HG03460 (cell line): Measurements from ENCODE around the gene LRRC58.
"Not testable (repeated sequence)": the region's sequence is repeated elsewhere in the genome, so short reads cannot be mapped to it uniquely, and the experiment has no call there.

Experiments
- ATAC-seq: cut with Tn5 transposase; IDR thresholded peaks from one replicate; pipeline ENCODE4 v1.9.1; 2021; ENCODE audit not compliant: unreplicated experiment

The LRRC58 gene

DNA sequence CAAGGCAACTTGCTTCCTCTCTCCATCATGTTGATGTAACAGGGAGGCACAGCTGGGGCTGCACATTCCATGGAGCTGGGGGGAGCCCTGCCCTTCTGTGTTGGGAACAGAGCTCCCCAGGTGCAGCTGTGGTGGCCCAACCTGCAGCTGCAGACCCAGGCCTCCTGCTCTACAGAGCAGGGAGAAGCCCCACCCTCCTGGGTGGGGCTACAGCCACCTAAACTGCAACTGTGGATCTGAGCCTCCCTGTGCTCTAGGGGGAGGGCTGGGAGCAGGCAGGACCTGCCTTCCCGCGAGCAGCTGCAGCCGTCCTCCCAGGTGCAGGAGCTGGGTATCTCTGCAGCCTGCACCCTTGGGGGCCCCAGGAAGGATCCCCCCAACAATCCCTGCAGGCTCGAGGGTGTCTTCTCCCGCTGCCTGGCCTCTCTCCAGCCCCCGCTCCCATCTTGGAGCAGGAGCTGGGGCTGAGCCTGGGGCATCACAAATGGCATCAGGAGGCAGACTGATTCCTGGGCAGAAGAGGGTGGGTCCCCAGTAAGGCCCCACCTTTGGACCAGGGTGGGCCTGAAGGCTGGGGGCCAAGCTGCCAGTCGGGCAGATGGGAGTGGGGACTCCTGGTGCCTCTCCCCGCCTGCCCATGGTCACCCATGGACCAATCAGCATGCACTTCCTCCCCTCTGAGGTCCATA, 7.4 kb downstream of the LRRC58 start:
- no peak for ATAC-seq

DNA sequence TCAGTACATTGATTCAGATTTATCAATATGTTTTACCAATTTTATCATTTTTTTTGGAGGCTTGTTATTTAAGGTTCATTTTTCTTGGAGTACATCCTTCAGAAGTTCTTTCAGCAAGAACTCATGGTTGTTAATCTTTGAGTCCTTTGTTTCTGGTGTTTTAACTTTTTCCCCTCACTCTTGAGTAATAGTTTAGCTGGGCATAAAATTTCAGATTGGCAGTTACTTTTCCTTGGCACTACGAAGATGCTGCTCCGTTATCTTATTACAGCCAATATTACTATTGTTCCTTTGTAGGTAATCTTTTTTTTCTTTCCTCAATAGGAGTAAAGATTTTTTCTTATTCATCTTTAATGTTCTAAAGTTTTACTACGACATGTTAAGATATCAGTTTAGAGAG, 9.8 kb downstream of the LRRC58 start:
- no peak for ATAC-seq

DNA sequence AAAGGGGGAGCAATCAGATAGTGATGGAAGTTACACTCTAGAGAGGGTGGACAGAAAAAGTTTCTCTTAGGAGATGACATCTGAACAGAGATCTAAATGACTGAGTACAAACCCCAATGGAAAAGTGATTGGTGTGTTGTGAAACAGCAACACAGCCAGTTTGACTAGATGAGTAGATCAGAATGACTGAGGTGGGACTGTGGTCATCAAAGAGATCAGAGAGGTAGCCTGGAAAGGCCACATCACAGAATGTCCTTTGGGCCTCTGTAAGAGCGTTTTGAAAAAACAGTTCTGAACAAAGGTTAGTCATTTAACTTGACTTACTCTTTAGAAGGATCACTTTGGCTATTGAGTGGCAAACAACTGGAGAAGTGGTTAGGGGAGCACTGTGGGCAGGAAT, 10.6 kb downstream of the LRRC58 start:
- no peak for ATAC-seq

DNA sequence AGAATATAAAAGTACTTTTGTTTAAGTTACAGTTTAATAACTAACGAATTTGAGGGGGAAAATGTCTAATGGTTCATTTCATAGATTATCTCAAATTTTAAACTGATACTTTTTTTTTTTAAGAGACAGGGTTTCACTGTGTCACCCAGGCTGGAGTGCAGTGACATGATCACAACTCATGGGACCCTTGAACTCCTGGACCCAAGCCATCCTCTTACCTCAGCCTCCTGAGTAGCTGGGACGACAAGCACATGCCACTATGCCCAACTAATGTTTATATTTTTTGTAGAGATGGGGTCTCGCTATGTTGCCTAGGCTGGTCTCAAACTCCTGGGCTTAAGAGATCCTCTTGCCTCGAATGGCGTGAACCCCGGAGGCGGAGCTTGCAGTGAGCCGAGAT, 16.5 kb downstream of the LRRC58 start:
- ATAC-seq: no peak

DNA sequence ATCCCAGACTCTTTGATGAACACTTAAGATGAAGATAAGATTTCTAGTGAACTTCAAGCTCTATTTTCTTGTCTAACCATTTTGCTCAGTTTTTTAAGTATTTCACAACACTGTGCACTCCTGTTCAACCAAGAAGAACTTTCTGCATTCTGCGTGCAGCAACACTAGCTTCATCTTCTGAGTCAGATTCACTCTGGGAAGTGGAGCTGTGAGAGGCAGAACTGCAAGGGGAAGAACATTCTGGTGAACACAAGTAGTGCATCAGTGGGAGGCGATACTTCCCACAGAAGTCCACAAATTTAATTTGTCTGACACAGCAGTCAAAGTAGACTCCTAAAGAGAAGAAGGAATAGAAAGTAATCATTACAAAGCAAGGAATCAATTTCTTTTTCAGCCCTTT, 18.1 kb downstream of the LRRC58 start:
- no peak for ATAC-seq

DNA sequence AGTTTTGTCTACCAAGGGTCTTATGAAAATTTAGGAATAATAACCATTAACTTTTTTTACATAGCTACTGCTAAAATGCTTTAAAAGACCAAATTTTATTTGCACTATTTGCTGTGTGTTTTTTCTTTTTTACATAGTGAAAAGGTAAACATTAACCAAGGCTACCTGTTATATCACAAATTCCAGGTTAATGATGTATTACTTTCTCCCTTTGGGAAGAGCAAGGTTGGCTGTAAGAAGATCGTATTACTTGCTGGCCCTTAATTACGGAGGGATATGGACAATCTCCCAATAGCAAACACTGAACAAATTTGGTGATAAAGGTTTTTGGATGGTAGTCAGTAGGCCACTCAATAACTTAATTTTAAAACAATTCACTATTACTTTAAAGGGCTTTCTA, 22.4 kb downstream of the LRRC58 start:
- no peak for ATAC-seq

DNA sequence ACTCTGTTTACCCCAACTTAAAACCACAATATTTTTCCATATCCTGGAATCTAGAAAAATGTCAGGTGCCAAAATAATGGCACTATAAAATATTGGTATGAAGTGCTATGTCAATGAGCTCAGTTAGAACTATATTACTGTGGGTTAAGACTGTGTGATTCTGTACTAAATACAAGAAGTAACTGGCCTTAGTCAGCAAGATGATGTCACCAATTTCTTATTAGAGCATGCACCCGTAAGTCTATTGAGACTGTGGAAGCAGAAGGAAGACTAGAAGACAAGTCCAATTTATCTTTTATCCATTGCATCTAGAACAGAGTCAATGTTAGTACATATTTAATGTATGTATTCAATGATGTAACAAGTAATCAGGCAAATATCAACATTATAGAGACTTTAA, 25.0 kb downstream of the LRRC58 start:
- ATAC-seq: no peak

DNA sequence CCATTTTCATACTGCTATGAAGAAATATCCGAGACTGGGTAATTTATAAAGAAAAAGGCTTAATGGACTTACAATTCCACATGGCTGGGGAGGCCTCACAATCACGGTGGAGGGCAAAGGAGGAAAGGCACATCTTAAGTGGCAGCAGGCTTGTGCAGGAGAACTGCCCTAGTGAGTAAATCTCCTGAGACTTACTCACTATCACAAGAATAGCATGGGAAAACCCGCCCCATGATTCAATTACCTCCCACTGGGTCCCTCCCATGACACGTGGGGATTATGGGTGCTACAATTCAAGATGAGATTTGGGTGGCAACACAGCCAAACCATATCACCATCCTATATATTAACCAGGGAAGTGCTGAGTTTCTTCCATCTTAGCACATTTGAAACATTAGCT, 25.4 kb downstream of the LRRC58 start:
- ATAC-seq: not testable (repeated sequence)

DNA sequence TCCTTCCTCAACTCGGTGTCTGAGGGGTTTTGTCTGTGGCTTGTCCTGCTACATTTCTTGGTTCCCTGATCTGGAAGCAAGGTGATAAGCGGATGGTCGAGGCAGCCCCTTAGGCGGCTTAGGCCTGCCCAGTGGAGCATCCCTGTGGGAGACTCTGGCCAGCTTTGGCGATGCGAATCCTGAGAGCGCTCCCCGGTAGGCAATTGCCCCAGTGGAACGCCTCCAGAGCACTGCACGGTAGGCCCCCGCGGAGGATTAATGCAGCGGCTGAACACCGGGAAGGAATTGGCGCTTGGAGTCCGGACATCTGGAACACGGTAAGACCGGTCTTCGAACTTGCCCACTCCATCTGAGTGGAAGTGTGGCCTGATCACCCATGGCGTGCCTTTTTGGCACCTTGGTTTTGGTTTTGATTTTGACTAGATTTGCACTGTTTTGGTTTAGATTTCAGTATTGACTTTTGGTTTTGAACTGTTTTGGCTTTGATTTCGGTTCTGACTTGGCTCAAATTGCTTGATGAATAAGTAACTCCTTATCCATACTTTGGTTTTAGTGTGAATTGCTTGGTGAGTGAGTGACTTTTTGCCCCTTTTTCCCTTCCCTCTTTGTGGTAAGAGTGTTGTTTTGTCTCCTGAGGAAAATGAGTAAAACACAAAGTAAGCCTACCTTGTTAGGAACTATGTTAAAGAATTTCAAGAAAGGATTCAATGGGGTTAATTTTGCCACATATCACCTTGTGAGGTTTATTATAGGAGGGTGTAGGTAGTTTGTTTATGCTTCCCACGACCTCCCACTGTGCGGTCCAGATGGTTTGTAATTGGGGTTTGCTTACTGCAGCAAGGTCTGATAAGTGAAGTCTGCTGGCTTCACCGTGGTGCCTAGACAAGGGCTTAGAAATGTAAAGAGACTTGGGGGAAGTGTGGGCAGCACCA, 37.0 kb downstream of the LRRC58 start:
- ATAC-seq: no peak

DNA sequence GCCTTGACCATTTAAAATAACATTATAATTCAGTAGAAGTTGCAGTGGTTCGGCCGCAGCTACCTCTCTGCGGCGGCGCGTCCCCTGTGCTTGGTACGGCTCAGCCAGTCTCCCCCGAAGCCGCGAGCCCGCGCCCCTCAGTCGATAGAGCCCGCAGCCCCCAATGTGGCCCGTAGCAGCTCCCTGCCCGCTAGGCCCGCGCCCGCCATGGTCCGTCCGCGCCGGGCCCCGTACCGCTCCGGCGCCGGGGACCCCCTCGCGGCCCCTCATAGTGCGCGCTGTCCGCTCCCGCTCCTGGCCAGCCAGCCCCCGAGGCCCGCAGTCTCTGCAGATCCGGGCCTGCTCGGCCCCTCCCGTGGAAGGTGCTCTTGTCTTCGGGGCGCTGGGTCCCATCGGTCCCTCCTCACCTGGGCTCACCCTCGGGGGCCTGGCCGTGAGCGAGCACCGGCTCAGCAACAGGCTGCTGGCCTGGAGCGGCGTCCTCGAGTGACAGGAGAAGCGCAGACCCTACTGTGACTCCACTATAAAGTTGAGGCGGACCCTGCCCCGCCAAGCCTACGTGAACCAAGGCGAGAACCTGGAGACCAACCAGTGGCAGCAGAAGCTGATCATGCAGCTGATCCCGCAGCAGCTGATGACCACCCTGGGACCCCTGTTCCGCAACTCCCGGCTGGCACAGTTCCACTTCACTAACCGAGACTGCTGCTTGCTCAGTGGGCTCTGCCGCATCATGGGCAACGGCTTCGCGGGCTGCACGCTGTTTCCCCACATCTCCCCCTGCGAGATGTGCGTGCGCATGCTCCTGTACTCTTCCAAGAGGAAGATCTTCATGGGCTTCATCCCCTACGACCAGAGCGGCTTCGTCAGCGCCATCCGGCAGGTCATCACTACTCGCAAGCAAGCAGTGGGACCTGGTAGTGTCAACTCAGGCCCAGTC, 42.4 kb downstream of the LRRC58 start:
- ATAC-seq: no peak

DNA sequence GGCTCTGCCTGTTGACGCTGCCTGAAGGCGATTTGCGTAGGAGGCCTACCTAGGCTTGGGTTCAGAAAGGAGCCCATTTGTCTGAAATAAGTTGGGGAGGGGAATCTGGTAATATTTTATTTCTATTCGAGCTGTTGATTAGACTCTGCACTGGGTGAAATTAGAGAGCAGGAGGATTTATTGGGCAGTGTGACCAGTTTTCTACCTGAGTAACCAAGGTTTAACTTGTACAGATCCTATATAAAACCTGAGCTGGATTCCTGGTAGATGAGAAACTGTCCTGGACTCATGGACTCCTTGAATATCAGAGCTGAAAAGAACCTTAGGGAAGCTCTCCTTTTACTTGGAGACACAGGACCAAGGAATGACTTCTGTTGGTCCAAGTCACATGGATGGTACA, 44.5 kb downstream of the LRRC58 start:
- ATAC-seq: no peak

DNA sequence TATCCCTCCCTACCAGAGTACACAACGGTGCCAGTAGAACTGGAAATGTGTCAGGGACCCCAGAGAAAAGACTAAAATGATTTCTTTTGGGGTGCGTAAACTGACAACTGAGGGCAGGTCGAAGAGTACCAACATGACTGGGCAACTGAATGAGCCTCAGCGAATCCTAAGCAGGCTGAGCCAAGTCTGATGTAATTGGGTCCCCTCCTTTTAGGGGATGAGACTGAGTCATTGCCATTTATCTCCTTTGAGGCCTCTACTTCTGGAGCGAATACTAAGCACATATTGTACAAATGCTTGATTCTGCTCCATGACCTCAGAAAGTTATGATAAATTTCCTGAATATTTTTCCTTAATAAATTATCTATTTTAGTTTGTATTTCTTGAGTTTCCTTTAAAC, 46.8 kb downstream of the LRRC58 start:
- no peak for ATAC-seq

DNA sequence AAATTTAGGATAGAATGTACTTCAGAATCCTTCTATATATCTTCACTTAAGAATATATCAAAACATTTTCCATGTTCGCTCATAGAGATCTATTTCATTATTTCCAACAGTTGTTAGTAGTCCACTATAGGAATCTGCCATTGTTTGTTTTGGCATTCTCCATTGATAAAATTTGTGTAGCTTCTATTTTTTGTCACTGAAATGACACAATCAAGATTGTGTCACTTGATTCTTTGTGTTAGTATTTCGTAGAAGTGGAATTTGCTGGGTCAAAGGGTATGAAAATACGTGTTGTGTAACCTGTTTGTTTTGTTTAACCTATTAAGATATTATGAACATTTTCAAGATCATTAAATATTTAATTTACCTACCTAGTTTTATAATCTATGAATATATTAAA, 48.2 kb downstream of the LRRC58 start:
- no peak for ATAC-seq

DNA sequence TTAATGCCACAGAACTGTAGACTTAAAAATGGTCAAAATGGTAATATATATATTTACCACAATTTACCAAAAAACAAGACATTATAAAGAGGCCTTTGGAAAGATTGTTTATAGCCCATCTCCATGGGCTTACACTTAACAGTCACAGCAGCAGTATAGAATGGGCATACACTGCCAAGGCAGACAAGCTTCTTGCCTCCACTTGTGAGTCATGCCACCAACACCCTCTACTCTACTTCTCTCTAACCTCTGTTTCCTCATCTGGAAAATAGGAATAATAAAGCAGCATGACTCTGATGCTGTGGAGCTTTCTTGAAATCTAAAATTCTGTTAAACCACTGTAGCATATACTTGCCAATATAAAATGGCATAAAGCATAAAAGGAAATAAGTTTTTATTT, 49.8 kb downstream of the LRRC58 start:
- no peak for ATAC-seq

DNA sequence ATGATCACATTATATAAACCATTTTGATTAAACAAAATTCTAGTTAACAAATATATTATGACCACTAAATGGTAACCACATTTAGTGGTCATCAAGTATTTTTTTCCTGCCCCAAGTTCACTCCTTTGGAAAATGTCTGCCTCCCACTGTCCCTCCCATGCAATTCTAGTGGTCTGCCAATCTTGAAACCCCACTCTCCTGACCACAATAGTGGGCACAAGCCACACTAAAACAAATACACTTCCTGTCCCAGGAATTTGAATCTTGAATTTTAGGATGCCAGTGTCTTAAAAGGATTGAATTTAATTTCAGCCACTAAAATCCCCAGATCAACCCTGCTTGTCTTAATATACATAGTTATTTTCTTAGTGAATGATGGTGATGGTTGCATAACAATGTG, 50.2 kb downstream of the LRRC58 start:
- ATAC-seq: no peak

DNA sequence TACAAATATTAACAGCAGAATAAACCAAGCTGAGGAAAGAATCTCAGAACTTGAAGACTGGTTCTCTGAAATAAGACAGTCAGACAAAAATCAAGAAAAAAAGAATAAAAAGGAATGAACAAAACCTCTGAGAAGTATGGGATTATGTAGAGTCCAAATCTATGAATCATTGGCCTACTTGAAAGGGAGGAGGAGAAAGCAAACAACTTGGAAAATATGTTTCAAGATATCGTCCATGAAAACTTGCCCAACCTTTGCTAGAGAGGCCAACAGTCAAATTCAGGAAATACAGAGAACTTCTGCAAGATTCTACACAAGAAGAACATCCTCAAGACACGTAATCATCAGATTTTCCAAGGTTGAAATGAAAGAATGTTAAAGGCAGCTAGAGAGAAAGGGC, 57.6 kb downstream of the LRRC58 start:
- not testable (repeated sequence) for ATAC-seq

DNA sequence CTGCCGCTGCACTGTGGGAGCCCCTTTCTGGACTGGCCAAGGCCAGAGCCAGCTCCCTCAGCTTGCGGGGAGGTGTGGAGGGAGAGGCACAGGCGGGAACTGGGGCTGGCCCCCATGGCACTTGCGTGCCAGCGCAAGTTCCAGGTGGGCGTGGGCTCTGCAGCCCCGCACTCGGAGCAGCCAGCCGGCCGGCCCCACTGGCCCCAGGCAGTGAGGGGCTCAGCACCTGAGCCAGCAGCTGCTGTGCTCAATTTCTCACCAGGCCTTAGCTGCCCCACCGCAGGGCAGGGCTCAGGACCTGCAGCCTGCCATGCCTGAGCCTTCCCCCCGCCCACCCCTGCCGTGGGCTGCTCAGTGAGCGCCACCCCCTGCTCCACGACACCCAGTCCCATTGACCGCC, 59.5 kb downstream of the LRRC58 start:
- ATAC-seq: no peak

DNA sequence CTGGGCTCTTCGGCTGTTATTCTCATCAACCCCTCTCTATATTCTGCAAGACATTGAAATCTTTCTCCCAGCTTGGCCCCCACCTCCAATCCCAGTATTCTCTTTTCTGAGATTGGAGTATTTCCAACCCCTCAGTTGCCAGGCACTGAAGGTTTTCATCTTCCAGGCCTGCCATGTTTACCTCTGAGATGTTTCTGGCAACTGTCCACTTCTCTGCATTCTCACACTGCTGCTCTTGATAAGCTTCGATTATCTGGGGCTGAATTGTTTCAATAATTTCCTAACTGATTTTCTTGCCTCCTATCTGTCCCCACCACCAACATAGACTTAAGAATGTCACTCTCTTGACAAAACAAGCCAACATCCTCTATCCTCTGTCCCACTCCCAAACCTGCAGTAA, 62.7 kb downstream of the LRRC58 start:
- ATAC-seq: no peak

DNA sequence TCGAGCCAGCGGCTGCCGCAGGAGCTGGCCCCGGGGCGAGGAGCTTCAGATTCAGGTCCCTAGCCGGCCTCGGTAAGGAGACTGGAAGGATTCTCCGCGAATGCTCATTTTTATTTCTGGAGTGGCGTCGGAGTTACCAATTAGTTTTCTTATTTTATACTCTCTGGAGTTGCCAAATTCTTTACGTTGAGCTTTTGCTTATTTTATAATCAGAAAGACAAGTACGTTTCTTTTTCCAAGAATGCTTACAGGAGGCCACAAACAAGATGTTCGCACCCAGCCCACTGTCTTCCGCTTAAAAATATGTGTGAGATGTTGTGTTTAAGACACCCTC, 63.7 kb downstream of the LRRC58 start:
- no peak for ATAC-seq

DNA sequence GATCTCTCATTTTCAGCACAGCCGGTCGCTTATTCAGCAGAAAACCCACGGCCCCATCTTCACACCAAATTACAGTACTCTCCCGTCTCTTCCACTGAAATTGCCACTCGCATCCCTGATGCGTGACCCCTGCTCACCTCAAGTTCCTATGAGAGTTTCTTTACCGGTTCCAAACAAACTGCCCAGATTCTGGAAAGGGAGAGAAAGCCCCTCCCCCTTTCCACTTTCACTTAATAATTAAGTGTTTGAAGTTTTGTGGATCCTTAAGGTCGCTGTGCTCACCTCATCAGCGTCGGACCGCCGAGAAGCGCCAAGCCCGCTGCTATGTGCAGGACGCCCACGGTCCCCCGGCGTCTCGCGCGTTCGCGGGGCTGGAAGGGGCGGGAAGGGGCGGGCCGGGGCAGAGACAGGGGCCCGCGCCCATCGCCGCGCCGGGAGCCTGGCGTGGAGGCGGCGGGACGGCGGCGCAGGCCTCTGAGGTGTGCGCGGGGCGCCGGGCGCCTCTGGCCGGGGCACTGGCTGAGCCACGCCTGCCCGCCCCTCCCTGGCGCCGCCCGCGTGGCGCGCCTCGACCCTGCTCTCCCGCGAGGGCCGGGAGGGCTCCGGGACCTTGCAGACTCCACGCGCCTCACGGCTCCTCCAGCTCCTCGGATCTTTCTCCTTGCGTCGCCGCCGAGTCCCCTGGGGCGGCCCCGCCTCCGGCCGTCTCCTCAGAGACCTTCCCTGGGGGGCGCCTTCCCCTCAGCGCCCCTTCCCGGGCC, 64.2 kb downstream of the LRRC58 start, which contains the start of gene GPR156:
Gene GPR156 (minus strand): TSS at position 476 of the 761 bp plus-strand sequence. CDS start 41,124 bp downstream, outside the sequence.
- ATAC-seq: no peak

DNA sequence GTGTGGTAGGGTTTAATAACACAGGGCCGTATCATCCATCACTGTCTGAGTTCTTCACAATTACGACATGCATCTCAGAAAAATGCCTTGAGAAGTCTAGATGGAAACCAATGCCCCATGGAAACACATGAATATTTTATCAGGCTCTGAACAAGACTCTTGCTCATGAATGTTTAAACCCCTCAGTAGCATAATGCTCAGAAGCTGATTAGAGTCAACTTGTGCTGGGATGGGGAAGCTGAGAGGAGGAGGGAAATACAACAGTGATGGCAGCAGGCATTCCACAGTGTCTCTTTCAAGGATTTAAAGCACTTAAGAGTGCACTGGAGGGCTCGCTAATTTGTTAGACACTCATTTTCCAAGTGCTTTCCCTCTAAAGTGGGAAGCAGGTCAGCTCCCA, 67.9 kb downstream of the LRRC58 start:
- ATAC-seq: no peak
